ENCODE results near the gene QKI.
"Not testable (repeated sequence)": the region's sequence is repeated elsewhere in the genome, so short reads cannot be mapped to it uniquely, and the experiment has no call there.

QKI gene

GRCh38 chr6:163415620-163416556 lies 1.4 kb downstream of the QKI start:
- DNase-seq: peak; percentile 57 to 61

- peak in 1 of 2 experiments; percentile 31 for DNase-seq
Observed at GRCh38 chr6:163416557-163417253, 2.2 kb downstream of the QKI start.

- no peak for DNase-seq
Observed at GRCh38 chr6:163417595-163417994, 3.1 kb downstream of the QKI start.

GRCh38 chr6:163418311-163419029 lies 4.0 kb downstream of the QKI start:
- DNase-seq: no peak

- no peak for DNase-seq
Observed at GRCh38 chr6:163419413-163420288, 5.1 kb downstream of the QKI start.

GRCh38 chr6:163420289-163420614 lies 5.7 kb downstream of the QKI start:
- DNase-seq: no peak

- DNase-seq: no peak
Observed at GRCh38 chr6:163422550-163422949, 8.0 kb downstream of the QKI start.

GRCh38 chr6:163423696-163424095 lies 9.2 kb downstream of the QKI start:
- DNase-seq: no peak

GRCh38 chr6:163427498-163428254 lies 13.2 kb downstream of the QKI start:
- no peak for DNase-seq

- DNase-seq: no peak
Observed at GRCh38 chr6:163428373-163428772, 13.9 kb downstream of the QKI start.

- no peak for DNase-seq
Observed at GRCh38 chr6:163429858-163430448, 15.4 kb downstream of the QKI start.

- DNase-seq: no peak
Observed at GRCh38 chr6:163432300-163432699, 17.8 kb downstream of the QKI start.

- not testable (repeated sequence) for DNase-seq
Observed at GRCh38 chr6:163433486-163433885, 19.0 kb downstream of the QKI start.

- no peak for DNase-seq
Observed at GRCh38 chr6:163435023-163435422, 20.5 kb downstream of the QKI start.

GRCh38 chr6:163436843-163437242 lies 22.3 kb downstream of the QKI start:
- no peak for DNase-seq

GRCh38 chr6:163437466-163437865 lies 22.9 kb downstream of the QKI start:
- DNase-seq: no peak

- DNase-seq: no peak
Observed at GRCh38 chr6:163438298-163438939, 23.9 kb downstream of the QKI start.

- DNase-seq: peak; percentile 26 to 29
Observed at GRCh38 chr6:163438940-163439335, 24.4 kb downstream of the QKI start.

GRCh38 chr6:163439390-163439789 lies 24.9 kb downstream of the QKI start:
- DNase-seq: not testable (repeated sequence)

GRCh38 chr6:163439997-163440396 lies 25.5 kb downstream of the QKI start:
- no peak for DNase-seq

- DNase-seq: no peak
Observed at GRCh38 chr6:163442336-163442735, 27.8 kb downstream of the QKI start.

Data from activated T-cell treated with anti-CD3 and anti-CD28 coated beads, Interleukin-2, amount 50 U/mL, for 48 hours (primary cell).